GM18526 (cell line): ENCODE results near the gene EP400.

Source experiments
- POLR2A ChIP-seq: IDR thresholded peaks from 3 replicates; pipeline ENCODE4 v1.6.1; 2011; ENCODE audit not compliant: insufficient read length; ENCODE audit errors: extremely low read depth

EP400 gene

DNA sequence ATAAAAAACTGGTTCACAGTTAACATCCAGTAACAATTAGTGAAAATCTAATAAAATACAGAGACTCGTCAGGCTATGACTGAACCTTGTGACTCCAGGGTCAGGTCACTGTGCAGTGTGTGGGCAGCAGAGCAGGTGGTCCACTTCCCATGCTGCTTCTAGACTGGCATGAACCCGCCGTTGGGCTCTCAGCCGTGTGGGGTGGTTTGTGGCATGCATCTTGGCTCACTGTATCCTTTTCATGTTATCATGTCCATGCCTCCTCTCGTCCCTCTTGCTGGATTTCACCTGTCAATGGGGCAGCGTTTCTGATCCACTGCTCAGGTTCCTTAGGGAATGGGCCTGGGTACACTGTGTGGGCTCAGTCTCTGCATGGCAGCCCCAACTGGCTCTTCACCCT lies 57.3 kb downstream of the EP400 start:
- TF ChIP-seq POLR2A, result no peak

DNA sequence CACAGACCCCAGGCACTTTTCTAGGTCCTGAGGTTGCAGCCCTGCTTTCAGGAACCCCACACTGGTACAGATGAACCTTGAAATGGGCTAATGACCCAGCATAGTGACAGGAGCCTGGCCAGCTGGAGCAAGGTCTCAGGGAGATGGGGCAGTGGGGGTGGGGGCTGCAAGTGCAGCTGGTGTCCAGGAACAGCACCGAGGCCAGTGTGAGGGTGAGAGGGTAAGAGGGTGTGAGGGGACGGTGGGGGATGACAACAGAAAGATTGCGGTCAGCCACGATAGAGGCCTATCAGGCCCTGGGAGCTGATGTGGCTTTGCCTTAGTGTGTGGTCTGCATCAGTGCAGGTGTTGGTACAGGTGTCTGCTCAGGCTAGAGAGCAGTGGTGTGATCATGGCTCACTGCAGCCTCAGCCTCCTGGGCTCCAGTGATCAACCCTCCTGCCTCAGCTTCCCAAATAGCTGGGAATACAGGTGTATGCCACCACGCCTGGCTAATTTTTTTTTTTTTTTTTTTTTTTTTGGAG lies 59.7 kb downstream of the EP400 start:
- no peak for TF ChIP-seq POLR2A

GRCh38 chr12:132012919-132013568 lies 63.3 kb downstream of the EP400 start:
- no peak for TF ChIP-seq POLR2A

DNA sequence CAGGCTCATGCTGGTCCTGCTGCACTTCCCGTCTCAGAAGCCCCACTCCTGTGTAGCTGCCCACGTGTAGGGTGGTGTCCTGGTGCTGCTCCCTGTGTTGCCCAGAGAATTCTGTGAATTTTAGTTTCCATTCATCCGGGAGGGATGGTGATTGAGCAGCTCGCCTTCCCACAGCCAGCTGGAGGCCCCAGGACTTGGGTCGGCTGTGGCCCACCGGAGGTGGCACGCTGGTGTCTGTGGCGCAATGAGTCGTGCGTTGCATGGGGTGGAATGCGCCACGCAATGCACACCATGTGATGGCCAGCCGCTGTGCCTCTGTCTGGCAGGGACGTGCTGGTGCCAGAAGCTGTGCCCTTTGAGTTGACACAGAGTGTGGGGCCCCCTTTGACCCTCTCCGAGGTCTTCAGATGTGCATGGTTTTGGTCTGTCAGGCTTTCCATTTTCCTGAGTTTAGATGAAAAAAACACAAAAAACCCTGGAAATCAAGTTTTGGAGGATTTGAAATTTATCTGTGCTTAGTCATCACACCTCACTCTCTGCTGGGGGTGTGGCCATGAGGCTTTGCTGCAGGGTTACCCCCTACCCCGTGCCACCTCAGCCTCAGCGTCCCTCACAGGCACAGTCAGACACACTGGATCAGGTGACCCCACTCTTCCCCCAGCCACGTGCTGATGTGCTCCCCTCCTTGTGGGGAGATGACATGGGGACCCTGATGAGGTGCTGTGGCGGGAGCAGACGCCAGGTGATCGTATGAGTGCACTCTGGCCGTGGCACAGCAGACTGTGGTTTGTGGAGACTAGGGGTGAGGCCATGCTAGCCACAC lies 64.6 kb downstream of the EP400 start:
- TF ChIP-seq POLR2A, result no peak

DNA sequence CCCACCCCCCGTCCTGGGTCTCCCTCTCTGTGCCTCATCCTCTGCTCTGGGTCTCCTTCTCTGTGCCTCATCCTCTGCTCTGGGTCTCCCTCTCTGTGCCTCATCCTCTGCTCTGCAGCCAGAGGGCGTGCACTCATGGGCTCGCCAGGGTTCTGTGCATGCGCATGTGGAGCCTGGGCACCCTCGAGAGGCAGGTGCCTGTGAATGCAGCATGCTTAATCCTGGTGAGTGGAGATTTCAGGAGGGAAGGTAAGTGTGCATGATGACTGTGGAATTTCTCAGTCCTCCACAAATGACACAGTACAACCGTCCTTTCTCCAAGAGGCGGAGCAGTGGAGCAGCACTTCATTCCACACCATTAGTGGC lies 65.2 kb downstream of the EP400 start:
- no peak for TF ChIP-seq POLR2A

- no peak for TF ChIP-seq POLR2A
These were observed 66.1 kb downstream of the EP400 start for GRCh38 chr12:132015686-132016430.

DNA sequence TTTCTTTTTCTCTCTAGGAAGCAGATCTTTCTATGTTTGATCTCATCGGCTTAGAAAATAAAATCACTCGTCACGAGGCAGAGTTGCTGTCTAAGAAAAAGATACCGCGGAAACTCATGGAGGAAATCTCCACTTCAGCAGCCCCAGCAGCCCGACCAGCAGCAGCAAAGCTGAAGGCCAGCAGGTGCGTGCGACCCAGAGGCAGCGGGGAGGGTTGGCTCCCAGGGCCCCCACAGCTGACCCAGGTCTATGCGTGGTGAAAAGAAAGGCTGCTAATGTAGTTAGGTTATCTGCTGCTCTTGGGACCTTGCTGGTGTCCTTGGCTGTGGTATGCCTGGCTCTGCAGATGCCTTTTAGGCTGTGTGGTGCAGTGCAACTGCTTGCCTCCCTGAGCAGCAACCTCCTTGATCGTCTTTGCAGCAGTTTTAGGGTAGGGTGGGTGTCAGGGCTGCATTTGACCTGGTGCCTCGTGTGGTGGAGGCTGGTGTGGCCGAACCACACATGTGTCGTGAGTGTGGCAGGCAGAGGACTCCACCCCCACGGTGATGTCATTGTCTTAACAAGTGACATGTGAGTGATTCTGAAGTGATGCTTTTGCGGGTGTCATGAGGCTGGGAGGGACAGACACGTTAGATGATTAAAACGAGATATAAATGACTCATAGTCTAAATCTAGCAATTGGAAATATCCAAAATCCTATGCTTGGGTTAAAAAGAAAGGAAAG lies 68.6 kb downstream of the EP400 start:
- no peak for TF ChIP-seq POLR2A

DNA sequence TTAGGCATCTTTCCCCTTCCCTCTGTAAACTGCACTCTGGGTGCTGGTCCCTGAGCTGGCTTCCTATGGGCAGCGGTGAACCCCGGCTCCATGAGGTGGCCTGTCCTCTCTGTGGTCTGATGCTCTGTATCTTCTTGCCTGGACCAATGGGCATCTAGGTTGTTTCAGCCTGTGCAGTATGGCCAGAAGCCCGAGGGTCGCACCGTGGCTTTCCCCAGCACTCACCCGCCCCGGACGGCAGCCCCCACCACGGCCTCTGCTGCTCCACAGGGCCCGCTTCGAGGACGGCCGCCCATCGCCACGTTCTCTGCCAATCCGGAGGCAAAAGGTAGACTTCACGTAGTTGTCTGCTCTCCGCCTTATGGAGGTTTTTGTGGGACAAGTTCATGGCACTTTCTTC lies 70.1 kb downstream of the EP400 start:
- no peak for TF ChIP-seq POLR2A

- TF ChIP-seq POLR2A, result no peak
These were observed 70.5 kb downstream of the EP400 start for GRCh38 chr12:132020292-132020691.

DNA sequence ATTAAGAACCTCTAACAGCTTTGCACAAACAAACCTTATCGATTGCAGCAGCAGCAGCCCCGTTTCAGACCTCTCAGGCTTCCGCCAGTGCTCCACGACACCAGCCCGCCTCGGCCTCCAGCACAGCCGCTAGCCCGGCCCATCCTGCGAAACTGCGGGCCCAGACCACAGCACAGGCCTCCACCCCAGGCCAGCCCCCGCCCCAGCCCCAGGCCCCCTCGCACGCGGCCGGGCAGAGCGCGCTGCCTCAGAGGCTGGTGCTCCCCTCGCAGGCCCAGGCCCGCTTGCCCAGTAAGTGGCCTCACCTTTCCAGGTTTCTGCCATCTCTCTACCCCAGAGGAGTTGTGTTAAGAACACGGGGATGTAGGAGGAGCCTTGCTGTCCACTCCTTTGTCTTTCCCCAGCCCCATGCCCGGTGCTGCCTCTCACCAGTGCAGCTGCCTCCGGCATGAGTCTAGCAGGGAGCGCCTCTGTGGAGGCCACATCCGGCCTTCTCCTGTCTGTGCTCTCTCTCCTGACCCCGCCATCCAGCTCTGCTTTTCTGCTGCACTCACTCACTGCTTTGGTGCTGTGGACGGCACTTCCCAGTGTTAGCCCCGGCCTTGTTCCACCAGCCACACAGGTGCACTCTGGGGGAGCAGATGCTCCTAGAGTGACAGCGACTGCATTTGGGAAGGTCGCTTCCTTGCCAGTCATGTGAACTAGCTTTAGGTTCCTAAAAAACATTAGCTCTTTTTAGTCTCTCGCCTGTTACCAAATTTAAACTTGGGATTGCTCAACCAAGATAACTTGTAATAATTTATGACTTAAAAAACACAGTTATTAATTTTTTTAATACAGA lies 71.5 kb downstream of the EP400 start:
- TF ChIP-seq POLR2A, result no peak

DNA sequence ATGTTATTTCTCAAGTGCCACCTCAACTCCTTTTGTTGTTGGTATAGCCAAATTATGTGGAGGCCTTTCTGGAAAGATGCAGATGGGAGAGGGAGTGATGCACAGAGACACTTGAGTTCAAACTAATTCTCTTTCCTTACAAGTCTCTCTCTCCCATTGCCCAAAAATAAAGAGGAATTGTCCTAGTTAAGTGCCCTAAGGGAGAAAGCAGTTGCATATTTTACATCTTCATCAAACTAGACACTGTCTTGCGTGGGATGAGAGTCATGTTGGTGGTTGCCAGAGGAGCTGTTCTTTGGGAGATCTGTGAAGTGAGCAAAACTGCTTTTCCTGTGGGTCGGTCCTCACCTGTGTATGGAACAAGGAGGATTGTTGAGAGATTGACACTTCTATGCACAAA lies 72.2 kb downstream of the EP400 start:
- no peak for TF ChIP-seq POLR2A

DNA sequence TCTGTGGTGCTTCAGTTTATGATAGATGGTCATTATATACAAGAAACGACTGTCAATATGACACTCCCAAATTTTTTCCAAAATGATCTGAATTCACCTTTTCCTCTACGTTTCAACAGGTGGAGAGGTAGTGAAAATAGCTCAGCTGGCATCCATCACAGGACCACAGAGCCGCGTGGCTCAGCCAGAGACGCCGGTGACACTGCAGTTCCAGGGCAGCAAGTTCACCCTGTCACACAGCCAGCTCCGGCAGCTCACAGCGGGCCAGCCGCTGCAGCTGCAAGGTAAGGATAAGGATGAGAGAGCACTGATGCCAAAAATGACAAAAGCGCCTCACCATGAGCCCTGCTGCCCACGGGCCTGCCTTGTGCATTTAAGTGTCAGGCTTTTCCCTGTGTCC lies 73.9 kb downstream of the EP400 start:
- no peak for TF ChIP-seq POLR2A

GRCh38 chr12:132024758-132025157 lies 75.0 kb downstream of the EP400 start:
- TF ChIP-seq POLR2A, result no peak

DNA sequence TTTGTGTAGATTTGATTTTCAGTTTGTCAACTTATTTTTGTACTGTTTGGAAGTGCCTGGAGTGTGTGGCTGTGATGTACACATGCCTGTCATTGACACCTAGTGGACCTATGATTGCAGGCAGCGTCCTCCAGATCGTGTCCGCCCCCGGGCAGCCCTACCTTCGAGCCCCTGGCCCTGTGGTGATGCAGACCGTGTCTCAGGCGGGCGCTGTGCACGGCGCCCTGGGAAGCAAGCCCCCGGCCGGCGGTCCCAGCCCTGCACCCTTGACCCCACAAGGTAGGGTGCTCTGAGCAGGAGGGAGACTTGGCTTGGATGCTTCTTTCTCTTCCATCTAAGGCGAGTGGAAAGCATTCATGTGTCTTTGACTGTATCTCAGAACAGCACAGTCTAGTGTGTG lies 75.8 kb downstream of the EP400 start:
- TF ChIP-seq POLR2A, result no peak
